Right lobe of liver (tissue), 4 donors: ENCODE data around the gene HIVEP2.

Experiments
- CTCF ChIP-seq, 4 donors: fragments of 200-600 bp in 3 of 4; fragments of 450-650 bp in 1 of 4; IDR thresholded peaks; one replicate each; pipeline versions ENCODE4 v1.5.1 to v1.8.0; 2016 to 2022; ENCODE audit warnings: antibody characterized with exemption in 4 of 4, mild to moderate bottlenecking in 2 of 4
- POLR2A ChIP-seq: fragments of 450-650 bp; IDR thresholded peaks from one replicate; pipeline ENCODE4 v1.6.1; 2017; ENCODE audit warnings: antibody characterized with exemption, mild to moderate bottlenecking
- donor health status: DM: no; HTN: no; CAD: no.
- donor health status: DM: no; HTN: no; CAD: no.
- donor health status: DM: no; HTN: yes; CAD: no.

DNA sequence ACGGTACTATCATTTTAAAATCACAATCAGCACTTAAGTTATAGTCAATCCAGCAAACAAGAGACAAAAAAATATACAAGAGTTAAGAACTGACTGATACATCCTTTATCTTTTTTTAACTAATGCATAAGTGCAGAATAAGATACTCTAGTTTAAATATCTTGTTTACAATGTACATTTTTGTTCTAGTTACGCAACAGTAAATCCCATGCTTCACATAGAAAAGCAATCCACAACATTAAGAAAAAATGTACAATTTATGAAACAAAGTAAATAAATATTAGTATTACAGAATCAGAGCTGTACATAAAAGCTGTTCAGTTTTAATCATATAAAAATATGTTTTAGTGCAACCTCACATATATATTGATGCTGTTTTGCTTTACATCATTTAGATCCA is 192.6 kb downstream of the HIVEP2 start:
- TF ChIP-seq POLR2A (no peak), CTCF (IDR thresholded peaks at IDR 0.05) (no peak)
